ENCODE measurements around the gene POR.

GRCh38 chr7:76009672-76010600, 95.0 kb downstream of the POR start:
- TF ChIP-seq EP300 (IDR thresholded peaks at IDR 0.05): no peak
- TF ChIP-seq CTCF (IDR thresholded peaks at IDR 0.05): no peak
